PFSK-1 (cell line): ENCODE measurements around the gene RNF8.

Experiments used
- FOXP2 ChIP-seq: optimal IDR thresholded peaks from 2 replicates; pipeline ENCODE3; 2011; ENCODE audit warnings: borderline replicate concordance, control low read depth, inconsistent platforms; ENCODE audit not compliant: insufficient read depth; ENCODE audit errors: extremely low read length, extremely low read depth
- POLR2AphosphoS5 ChIP-seq: IDR thresholded peaks from 2 replicates; pipeline ENCODE4 v1.6.1; 2012; ENCODE audit warnings: low read depth, mild to moderate bottlenecking, control low read depth, low read length, moderate library complexity
- SIN3A ChIP-seq: IDR thresholded peaks from 2 replicates; pipeline ENCODE4 v1.6.1; 2012; ENCODE audit warnings: mild to moderate bottlenecking, low read length, moderate library complexity, borderline replicate concordance; ENCODE audit not compliant: insufficient read depth
- TAF1 ChIP-seq: IDR thresholded peaks from 2 replicates; pipeline ENCODE4 v1.6.1; 2012; ENCODE audit warnings: low read length, control low read depth, borderline replicate concordance; ENCODE audit not compliant: insufficient read depth
- TF ChIP-seq, protein P1 (sequence below), 2 experiments: IDR thresholded peaks; 2 replicates each; pipeline versions ENCODE4 v1.6.1 to v1.8.0; 2011 to 2012; ENCODE audit warnings: low read depth in 2 of 2, low read length in 2 of 2, control low read depth in 1 of 2, inconsistent platforms in 1 of 2, mild to moderate bottlenecking in 1 of 2, moderate library complexity in 1 of 2; ENCODE audit not compliant: insufficient read depth in 1 of 2

The RNF8 gene

GRCh38 chr6:37334047-37334446 is 19.7 kb upstream of the RNF8 start:
- TF ChIP-seq POLR2AphosphoS5: no peak
- TF ChIP-seq FOXP2: no peak
- TF ChIP-seq SIN3A: no peak
- TF ChIP-seq, protein P1, sequence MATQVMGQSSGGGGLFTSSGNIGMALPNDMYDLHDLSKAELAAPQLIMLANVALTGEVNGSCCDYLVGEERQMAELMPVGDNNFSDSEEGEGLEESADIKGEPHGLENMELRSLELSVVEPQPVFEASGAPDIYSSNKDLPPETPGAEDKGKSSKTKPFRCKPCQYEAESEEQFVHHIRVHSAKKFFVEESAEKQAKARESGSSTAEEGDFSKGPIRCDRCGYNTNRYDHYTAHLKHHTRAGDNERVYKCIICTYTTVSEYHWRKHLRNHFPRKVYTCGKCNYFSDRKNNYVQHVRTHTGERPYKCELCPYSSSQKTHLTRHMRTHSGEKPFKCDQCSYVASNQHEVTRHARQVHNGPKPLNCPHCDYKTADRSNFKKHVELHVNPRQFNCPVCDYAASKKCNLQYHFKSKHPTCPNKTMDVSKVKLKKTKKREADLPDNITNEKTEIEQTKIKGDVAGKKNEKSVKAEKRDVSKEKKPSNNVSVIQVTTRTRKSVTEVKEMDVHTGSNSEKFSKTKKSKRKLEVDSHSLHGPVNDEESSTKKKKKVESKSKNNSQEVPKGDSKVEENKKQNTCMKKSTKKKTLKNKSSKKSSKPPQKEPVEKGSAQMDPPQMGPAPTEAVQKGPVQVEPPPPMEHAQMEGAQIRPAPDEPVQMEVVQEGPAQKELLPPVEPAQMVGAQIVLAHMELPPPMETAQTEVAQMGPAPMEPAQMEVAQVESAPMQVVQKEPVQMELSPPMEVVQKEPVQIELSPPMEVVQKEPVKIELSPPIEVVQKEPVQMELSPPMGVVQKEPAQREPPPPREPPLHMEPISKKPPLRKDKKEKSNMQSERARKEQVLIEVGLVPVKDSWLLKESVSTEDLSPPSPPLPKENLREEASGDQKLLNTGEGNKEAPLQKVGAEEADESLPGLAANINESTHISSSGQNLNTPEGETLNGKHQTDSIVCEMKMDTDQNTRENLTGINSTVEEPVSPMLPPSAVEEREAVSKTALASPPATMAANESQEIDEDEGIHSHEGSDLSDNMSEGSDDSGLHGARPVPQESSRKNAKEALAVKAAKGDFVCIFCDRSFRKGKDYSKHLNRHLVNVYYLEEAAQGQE (IDR thresholded peaks at IDR 0.05; ENCODE audit: insufficient read depth in 1 of 2, low read depth in 2 of 2, low read length in 2 of 2): no peak
- no peak for TF ChIP-seq TAF1

GRCh38 chr6:37338745-37339255 is 15.0 kb upstream of the RNF8 start:
- TF ChIP-seq SIN3A: no peak
- no peak for TF ChIP-seq POLR2AphosphoS5
- TF ChIP-seq TAF1: no peak
- TF ChIP-seq, protein P1 (IDR thresholded peaks at IDR 0.05; ENCODE audit: insufficient read depth in 1 of 2, low read depth in 2 of 2, low read length in 2 of 2): no peak
- TF ChIP-seq FOXP2: no peak

GRCh38 chr6:37339741-37340638 is 13.8 kb upstream of the RNF8 start:
- TF ChIP-seq TAF1: no peak
- no peak for TF ChIP-seq SIN3A
- TF ChIP-seq, protein P1 (IDR thresholded peaks at IDR 0.05; ENCODE audit: insufficient read depth in 1 of 2, low read depth in 2 of 2, low read length in 2 of 2): no peak
- no peak for TF ChIP-seq POLR2AphosphoS5
- TF ChIP-seq FOXP2: no peak

GRCh38 chr6:37340639-37340943 is 13.2 kb upstream of the RNF8 start:
- TF ChIP-seq, protein P1 (IDR thresholded peaks at IDR 0.05; ENCODE audit: insufficient read depth in 1 of 2, low read depth in 2 of 2, low read length in 2 of 2): no peak
- TF ChIP-seq TAF1 (no peak), SIN3A (no peak), FOXP2 (no peak), POLR2AphosphoS5 (no peak)
